ENCODE results near the gene IQCH. TPM values are rescaled to one million over a fixed set of nuclear protein-coding genes. Genes with fewer than 3 reads are reported as not detected.

IQCH gene
- polyA plus RNA-seq, 2 of the 4 experiments (the other 2 are of a cell fraction): 1.5 to 3.8 TPM

- TF ChIP-seq FOSL2 (IDR thresholded peaks at IDR 0.05) (no peak), FOSL2 (CRISPR knock-in tag; IDR thresholded peaks at IDR 0.05) (no peak), BHLHE40 (IDR thresholded peaks at IDR 0.05; ENCODE audit: low read depth, low read length) (no peak), HOXA7 (CRISPR knock-in tag; IDR thresholded peaks at IDR 0.05) (no peak), FOSB (CRISPR knock-in tag; IDR thresholded peaks at IDR 0.05) (no peak), SMC3 (IDR thresholded peaks at IDR 0.05) (no peak), RFX5 (IDR thresholded peaks at IDR 0.05) (no peak), RAD21 (conservative IDR thresholded peaks at IDR 0.05 in 1 of 2, IDR thresholded peaks at IDR 0.05 in 1 of 2) (no peak), PBX3 (IDR thresholded peaks at IDR 0.05) (no peak), NPAS2 (CRISPR knock-in tag; IDR thresholded peaks at IDR 0.05; ENCODE audit: borderline replicate concordance) (no peak)
These were observed 295.9 kb downstream of the IQCH start (continued) for GRCh38 chr15:67550522-67550921.

- H3K27ac ChIP-seq: no peak overlapping the region
- WGBS (ENCODE audit: missing lambda C conversion rate): 89% methylated on average over 1 of the region's 1 CpG
These were observed 296.7 kb downstream of the IQCH start for GRCh38 chr15:67551207-67551743.

More at GRCh38 chr15:67551207-67551743, 296.7 kb downstream of the IQCH start:
- ChIA-PET CTCF (interaction anchor here (1.2 kb wide), 1 partner anchor 21 kb away, joined by 3 read pairs; no protein-coding TSS in a partner anchor), POLR2A (no interaction called here)
- Histone ChIP-seq H3K9me3 (no peaks in the 10 kb centered on the region), H3K4me3 (no peak overlapping the region), H3K4me2 (no peak overlapping the region), H3K4me1 (no peaks in the 10 kb centered on the region)
- no peak for ATAC-seq
- DNase-seq (ENCODE audit: low read depth in 1 of 2, low spot score in 1 of 2): no peak
- no peak for FAIRE-seq
- TF ChIP-seq ELK1 (IDR thresholded peaks at IDR 0.05; ENCODE audit: low read depth, low read length) (no peak), PBX3 (IDR thresholded peaks at IDR 0.05) (no peak), HEYL (CRISPR knock-in tag; IDR thresholded peaks at IDR 0.05) (no peak), REST (IDR thresholded peaks at IDR 0.05) (no peak), GATA3 (IDR thresholded peaks at IDR 0.05; ENCODE audit: borderline replicate concordance) (no peak), EHMT2 (IDR thresholded peaks at IDR 0.05; ENCODE audit: low read depth) (no peak), CHD2 (IDR thresholded peaks at IDR 0.05; ENCODE audit: low read length, partially characterized antibody) (no peak), EHF (CRISPR knock-in tag; IDR thresholded peaks at IDR 0.05) (no peak)

Other genes with a start within 250 kb of the IQCH start
- 77.2 and 101 TPM in 2 replicates for gene SMAD3, start 189.2 kb upstream of the IQCH start, polyA plus RNA-seq (2011; rRNA removed)
- 74.6 to 106 TPM (median 93.4 TPM) in 3 replicates for gene SMAD3, start 189.2 kb upstream of the IQCH start, polyA plus RNA-seq (2017; fragmentation: RNase III; extraction: RNeasy Plus Mini Kit Qiagen cat#74134 plus additional on column Dnase treatment)
- 107 and 118 TPM in 2 replicates for gene AAGAB, start 125 bp upstream of the IQCH start, polyA plus RNA-seq (2011; rRNA removed)
- 67.4 to 71.6 TPM (median 68.9 TPM) in 3 replicates for gene AAGAB, start 125 bp upstream of the IQCH start, polyA plus RNA-seq (2017; fragmentation: RNase III; extraction: RNeasy Plus Mini Kit Qiagen cat#74134 plus additional on column Dnase treatment)

Data from A549 (cell line).